Suppressor macrophage (primary cell): ENCODE measurements around the gene RNF145.
A peak's percentile ranks its signal among the peaks of the same experiment; 100 is the strongest.
"Not testable (repeated sequence)": the region's sequence is repeated elsewhere in the genome, so short reads cannot be mapped to it uniquely, and the experiment has no call there.

Source experiments
- DNase-seq, 4 experiments: peaks; one replicate each; pipeline ENCODE4 v3.0.0-alpha.2; 2020 to 2022
- total RNA-seq, 17 experiments: gene quantifications; one replicate each; lab custom pipeline; 2026; ENCODE audit warnings: mixed read lengths in 6 of 17, inconsistent platforms in 3 of 17; lab: John Stamatoyannopoulos, UW

The RNF145 gene
- 61.2 to 144 (median 75.0) reads per million in 17 experiments for total RNA-seq

DNA sequence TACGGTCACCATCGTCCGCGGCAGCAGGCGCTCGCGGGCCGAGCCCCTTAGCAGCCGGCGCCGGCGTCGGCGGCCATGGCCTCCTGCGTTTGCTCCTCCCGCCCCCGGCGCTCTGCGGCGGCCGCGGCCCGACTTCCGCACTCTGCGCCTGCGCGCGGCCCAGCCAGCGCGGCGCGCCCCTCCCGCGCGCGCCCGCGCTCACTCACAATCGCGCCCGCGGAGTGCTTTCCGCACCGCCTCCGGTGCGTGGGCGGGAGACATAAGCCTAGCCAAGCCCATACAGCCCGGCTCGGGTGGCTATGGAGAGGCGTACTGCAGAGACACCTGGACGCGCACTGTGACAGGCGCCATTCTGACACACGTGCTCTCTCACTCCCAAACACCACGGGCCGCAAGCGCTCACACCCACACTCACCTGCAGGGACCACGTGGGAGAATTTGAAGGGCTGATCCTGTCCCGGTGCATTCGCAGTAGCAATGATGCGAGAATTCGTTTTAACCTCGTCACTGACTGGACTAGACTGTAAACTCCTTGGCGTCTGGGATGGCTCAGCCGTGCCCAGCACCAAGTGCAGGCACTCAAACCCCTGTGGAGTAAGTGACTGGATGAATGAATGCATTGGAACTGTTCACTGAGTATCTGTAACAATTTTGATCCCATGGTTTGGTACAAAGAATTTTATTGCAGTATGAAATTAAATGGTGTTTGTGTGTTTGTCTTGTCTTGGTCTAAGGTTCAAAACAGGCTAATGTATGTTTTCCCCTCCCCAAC lies at the start of gene RNF145:
RNF145 (minus strand) TSS at position 116 of the 772 bp plus-strand sequence. CDS start 5,936 bp downstream, outside the sequence.
- peak; percentile 94 to 99 (median 96) for DNase-seq

DNA sequence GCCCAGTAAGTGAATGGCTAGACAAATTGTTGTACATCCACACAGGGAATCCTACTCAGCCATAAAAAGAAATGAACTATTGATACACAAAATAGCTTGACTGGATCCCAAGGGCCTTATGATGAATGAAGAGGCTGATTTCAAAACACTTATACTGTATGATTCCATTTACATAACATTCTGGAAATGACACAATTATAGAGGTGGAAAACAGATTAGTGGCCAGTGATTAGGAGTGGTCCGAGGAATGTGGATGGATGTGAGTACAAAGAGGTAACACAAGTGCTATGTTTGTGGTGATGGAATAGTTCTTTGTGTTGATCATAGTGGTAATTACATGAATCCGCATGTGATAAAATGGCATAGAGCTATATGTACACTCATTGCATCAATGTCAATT lies 49.0 kb upstream of the RNF145 start:
- no peak for DNase-seq

GRCh38 chr5:159257629-159258283 lies 48.4 kb upstream of the RNF145 start:
- DNase-seq, result no peak

DNA sequence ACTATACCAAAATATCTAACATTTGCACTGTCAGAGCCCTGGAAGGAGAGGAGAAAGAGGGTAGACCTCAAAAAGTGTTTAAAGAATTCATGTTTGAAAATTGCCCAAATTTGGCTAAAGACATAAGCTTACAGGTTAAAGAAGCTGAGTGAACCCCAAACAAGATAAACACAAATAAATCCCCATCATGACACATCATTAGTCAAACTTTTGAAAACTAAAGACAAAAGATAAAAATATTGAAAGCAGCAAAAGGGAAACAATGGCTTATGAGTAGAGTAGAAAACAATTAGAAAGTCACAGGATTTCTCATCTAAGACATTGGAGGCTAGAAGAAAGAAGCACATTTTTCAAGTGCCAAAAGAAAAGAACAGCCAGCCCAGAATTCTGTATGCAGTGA lies 47.7 kb upstream of the RNF145 start:
- no peak for DNase-seq

GRCh38 chr5:159252195-159252594 lies 42.8 kb upstream of the RNF145 start:
- no peak for DNase-seq

DNA sequence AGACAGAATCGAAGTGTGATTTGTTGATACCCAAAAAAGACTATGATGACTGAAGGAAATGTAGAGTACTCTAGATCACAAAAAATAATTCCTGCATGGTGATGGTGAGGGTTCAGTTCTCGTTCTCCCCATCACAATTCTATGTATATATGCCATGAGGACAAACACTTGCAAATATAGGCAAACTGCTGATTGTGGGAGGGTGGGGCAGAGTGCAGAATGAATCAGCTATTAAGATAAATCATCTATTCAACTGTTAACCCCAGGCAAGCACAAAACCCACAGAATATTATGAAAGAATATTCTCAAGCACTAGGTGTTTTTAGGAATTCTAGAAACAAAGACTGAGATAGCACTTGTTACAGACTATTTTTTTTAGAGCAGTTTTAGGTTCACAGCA lies 39.8 kb upstream of the RNF145 start:
- no peak for DNase-seq

GRCh38 chr5:159244890-159245289 lies 35.5 kb upstream of the RNF145 start:
- DNase-seq, result no peak

- no peak for DNase-seq
Measured at GRCh38 chr5:159244163-159244562, 34.8 kb upstream of the RNF145 start.

- DNase-seq, result no peak
Measured at GRCh38 chr5:159243385-159243784, 34.0 kb upstream of the RNF145 start.

DNA sequence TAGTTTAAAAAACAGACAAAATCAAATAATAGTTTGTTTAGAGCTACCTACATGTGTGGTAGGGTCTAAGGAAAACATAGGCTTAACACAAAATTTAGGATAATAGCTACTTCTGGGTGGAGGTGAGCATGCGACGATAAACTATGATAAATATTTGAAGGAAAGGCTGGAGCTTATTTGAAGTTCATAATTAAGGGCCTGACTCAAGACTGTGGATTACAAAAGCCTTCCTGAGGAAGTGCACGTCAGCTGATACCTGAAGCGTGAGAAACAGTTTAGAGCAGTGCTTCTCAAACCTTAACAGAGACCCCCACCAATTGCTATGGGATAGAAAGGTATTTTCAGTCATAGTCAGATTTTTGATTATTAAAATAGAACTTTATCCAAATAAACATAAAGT lies 33.3 kb upstream of the RNF145 start:
- peak; percentile 5 to 41 (median 31) for DNase-seq

- peak in 2 of 4 experiments; percentile 30 to 44 for DNase-seq
Measured at GRCh38 chr5:159241946-159242552, 32.7 kb upstream of the RNF145 start.

GRCh38 chr5:159240301-159240870 lies 31.0 kb upstream of the RNF145 start:
- peak; percentile 54 to 86 (median 72) for DNase-seq

GRCh38 chr5:159235871-159236520 lies 26.6 kb upstream of the RNF145 start:
- not testable (repeated sequence) for DNase-seq

DNA sequence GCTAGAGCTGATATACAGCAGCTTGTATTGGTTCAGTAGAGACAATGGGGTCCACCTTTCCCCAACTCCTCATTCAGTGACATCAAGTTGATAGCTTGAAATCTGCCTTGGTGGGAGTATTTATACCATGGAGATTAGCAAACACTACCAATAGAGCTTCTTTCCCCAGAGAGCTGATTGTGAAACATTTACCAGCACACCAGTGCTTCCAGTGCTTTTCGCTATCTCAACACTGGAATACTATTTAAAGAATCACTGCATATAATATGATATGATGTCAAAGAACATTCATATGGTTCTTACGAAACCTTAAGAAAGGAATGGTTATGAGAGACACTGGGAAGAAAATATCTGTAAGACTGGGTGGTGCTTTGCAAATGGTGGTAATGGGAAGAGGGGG lies 21.8 kb upstream of the RNF145 start:
- DNase-seq, result no peak

DNA sequence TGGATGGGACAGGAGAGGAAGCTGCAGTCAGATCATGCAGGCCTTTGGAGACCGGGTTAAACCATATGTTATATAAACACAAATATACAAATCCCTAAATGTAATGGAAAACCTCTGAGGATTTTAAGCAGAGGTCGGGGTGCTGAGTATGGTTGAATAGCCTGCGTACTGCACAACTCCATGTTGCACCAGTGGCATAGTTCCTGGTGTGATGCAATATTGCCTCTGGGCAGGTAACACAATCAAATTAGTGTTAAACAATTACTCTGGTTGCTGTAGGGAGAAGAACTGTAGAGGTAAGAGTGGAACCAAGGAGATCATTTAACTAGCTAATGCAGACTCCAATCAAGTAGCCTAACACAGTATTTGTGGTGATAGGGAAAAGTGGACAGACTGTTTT lies 21.3 kb upstream of the RNF145 start:
- DNase-seq, result no peak

GRCh38 chr5:159228097-159228496 lies 18.7 kb upstream of the RNF145 start:
- not testable (repeated sequence) for DNase-seq

DNA sequence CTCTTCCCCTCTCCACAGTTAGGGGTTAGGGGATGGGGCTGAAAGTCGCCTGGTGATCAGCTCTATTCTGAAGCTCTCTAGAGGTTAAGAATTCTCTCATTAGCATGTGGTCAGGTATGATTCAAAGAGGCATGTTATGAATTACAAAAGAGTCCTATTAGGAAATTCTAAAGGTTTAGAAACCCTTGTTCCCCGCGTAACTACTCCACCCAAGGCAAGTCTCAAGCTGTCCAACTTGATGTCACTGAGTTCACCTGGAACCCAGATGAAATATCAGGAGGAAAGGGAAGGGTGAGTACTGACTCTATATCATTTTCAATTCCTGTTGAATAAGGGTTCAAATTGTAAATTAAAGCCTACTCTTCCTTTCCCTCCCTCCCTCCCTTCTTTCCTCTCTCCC lies 18.1 kb upstream of the RNF145 start:
- DNase-seq, result peak in 3 of 4 experiments; percentile 8 to 34 (median 30)

DNA sequence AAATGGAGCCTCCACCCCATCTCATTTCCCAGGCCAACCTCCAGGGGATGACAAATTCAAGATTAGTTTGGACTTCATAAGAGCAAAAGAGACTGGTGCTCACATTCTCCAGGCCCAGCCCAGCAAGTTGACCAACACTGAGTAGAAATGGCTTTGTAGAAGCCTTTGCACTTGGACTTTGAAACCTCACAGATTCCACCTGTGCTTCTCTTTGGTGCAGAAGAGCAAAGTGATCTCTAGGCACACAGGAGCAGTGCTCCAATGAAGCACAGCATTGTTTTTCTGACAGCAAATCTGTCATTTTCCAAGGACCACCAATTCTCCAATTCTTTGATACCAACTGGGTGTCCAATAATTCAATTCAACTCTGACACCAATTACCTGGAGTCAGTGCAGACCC lies 17.1 kb upstream of the RNF145 start:
- DNase-seq, result no peak

DNA sequence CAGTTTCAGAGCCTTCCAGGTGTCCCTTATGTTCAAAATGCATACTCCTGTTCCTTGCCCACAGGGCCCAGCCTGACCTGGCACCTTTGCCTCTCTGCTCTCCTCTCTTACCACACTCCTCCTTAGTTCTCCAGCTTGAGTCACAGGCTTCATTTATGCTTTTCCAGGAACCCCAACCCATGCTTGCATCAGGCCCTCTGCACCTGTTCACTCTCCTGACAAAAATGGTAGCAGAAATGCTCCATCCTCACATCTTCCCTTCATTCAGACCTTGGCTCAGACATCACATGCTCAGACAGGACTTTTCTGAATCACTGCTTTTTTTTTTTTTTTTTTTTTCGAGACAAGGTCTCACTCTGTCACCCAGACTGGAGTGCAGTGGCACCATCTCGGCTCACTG lies 15.1 kb upstream of the RNF145 start:
- DNase-seq, result no peak

DNA sequence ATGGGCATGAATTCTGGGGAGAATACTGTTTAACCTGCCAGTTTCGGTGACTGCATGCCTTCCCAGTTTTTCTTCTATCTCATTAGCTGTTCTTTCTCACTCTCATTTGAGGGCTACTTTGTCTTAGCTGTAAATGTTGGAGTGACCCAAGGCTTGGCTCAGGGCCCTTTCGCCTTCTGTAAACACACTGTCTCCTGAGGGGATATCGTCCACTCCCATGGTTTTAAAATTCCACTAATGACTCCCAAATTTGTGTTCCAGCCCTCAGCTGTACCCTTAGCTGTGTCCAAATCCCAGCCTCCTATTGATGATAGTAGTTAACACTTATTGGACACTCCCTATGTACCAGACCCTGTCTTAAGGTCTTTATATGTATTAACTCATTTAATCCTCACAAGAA lies 14.1 kb upstream of the RNF145 start:
- no peak for DNase-seq

DNA sequence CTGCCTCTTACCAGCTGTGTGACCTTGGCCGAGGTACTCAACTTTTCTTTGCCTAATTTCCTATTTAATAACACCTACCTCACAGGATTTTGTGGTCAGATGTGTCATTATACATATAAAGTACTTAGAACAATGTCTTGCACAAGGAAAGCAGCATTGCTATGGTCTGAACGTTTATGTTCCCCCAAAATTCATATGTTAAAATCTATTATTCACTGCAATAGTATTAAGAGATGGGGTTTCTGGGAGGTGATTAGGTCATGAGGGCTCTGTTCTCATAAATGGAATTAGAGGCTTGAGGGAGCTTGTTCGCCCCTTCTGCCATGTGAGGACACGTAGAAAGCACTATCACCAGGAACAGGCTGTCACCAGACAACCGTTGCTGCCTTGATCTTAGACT lies 10.9 kb upstream of the RNF145 start:
- no peak for DNase-seq

DNA sequence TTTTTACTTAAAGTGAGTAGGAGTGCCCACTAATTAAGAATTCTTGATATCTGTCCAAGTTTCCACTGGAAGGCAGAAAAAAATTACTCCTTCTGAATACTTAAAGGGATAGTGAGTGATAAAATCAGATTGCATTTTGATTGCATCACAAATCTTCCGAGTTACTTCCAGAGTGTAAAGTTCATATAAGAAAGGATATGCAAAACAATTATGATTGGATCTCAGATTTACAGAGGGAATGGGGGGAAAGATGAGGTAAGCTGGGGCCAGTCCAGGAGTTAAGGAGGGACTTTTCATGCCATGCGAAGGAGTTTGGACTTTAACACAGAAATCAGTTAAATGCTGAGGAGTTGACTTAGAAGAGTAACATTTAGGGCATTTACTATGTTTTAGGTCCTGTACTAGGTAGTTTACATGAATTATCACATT lies 9.3 kb upstream of the RNF145 start:
- no peak for DNase-seq

DNA sequence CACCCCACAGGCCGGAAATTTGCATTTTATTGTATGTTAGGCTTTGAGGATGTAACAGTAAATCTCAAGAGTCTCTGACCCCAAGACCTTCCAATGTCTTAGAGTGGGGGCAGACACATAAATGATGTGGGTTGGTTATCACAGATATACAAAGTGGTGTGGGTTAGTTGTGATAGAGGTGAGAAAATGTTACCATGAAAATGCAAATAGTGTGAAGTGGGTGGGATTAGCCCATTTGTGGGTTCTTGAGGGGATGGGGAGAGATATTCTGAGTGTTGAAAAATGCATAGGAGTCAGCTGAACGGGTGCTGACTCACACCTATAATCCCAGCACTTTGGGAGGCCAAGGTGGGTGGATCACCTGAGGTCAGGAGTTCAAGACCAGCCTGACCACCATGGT lies 7.9 kb upstream of the RNF145 start:
- no peak for DNase-seq
